Stomach (tissue), 4 donors: Measurements from ENCODE around the gene MAGI2.

Source experiments
- CTCF ChIP-seq, 7 experiments: fragments of 450-650 bp in 4 of 7; fragments of 200-600 bp in 3 of 7; sonication (generic) in 3 of 7; IDR thresholded peaks; one replicate each; pipeline ENCODE4 v1.5.1; 2016 to 2019; ENCODE audit warnings: antibody characterized with exemption in 7 of 7, control low read depth in 2 of 7, mild to moderate bottlenecking in 1 of 7
- EP300 ChIP-seq: sonication (generic); formaldehyde crosslinking; IDR thresholded peaks from one replicate; pipeline ENCODE4 v1.6.1; 2017; ENCODE audit warnings: antibody characterized with exemption
- POLR2A ChIP-seq, 4 donors: fragments of 450-650 bp; IDR thresholded peaks; one replicate each; pipeline ENCODE4 v1.6.1; 2016; ENCODE audit warnings: antibody characterized with exemption in 4 of 4, control low read depth in 2 of 4, mild to moderate bottlenecking in 1 of 4, moderate library complexity in 1 of 4
- POLR2AphosphoS5 ChIP-seq, 3 donors: sonication (generic); formaldehyde crosslinking; IDR thresholded peaks; one replicate each; pipeline ENCODE4 v1.6.1; 2016; ENCODE audit warnings: antibody characterized with exemption in 3 of 3

- TF ChIP-seq EP300 (no peak), CTCF (IDR thresholded peaks at IDR 0.05) (no peak), POLR2AphosphoS5 (IDR thresholded peaks at IDR 0.05) (no peak), POLR2A (IDR thresholded peaks at IDR 0.05) (no peak)
Observed at GRCh38 chr7:78083476-78084120, 1369.9 kb downstream of the MAGI2 start.
